Vagina (tissue), 2 donors: ENCODE measurements around the gene SEMA4G.

Experiments
- CTCF ChIP-seq, 3 experiments: fragments of 450-650 bp in 2 of 3; fragments of 200-600 bp in 1 of 3; sonication (generic) in 1 of 3; IDR thresholded peaks; one replicate each; pipeline ENCODE4 v1.5.1; 2017 to 2019; ENCODE audit warnings: antibody characterized with exemption in 3 of 3, mild to moderate bottlenecking in 2 of 3, moderate library complexity in 2 of 3
- POLR2AphosphoS5 ChIP-seq, 2 donors: sonication (generic); formaldehyde crosslinking; IDR thresholded peaks; one replicate each; pipeline ENCODE4 v1.9.0; 2017; ENCODE audit warnings: antibody characterized with exemption in 2 of 2, mild to moderate bottlenecking in 2 of 2, low read depth in 1 of 2; ENCODE audit not compliant: insufficient read depth in 1 of 2

GRCh38 chr10:100968062-100968736 is 1.1 kb upstream of the SEMA4G start:
- TF ChIP-seq CTCF (IDR thresholded peaks at IDR 0.05), result no peak
- no peak for TF ChIP-seq POLR2AphosphoS5 (IDR thresholded peaks at IDR 0.05; ENCODE audit: insufficient read depth in 1 of 2, low read depth in 1 of 2)
